ENCODE results near the gene TLE2.

DNA sequence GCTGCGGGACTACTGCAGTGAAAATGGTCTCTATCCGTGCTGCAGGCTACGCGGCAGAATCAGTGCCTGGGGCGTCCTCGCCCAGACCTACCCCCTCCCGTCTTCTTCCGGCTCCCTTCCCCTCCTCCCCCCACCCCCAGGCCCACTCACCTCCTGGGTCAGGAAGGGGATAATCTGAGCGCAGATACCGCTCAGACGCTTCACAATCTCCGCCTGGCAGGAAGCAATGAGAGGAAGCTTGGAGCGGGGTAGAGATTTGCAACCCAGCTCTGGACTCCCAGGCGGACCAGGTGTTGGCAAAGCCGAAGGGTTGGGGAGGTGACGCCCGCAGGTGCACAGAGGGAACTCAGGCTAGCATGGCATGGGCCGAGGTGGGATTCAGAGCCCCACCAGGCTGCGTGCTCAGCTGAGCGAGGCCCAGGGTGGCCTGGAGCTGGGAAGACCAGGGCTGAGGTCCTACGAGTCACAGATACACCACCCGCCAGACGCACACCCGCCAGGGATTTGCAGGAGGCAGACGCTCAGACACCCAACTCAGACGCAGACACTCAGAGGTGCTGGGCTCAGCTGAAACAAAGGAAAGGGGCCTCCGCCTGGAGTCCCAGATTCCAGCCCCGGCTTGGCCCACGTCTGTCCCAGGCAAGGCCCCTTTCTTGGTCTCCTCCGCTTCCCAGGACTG lies 4.1 kb downstream of the TLE2 start:
- TF ChIP-seq, protein P1, sequence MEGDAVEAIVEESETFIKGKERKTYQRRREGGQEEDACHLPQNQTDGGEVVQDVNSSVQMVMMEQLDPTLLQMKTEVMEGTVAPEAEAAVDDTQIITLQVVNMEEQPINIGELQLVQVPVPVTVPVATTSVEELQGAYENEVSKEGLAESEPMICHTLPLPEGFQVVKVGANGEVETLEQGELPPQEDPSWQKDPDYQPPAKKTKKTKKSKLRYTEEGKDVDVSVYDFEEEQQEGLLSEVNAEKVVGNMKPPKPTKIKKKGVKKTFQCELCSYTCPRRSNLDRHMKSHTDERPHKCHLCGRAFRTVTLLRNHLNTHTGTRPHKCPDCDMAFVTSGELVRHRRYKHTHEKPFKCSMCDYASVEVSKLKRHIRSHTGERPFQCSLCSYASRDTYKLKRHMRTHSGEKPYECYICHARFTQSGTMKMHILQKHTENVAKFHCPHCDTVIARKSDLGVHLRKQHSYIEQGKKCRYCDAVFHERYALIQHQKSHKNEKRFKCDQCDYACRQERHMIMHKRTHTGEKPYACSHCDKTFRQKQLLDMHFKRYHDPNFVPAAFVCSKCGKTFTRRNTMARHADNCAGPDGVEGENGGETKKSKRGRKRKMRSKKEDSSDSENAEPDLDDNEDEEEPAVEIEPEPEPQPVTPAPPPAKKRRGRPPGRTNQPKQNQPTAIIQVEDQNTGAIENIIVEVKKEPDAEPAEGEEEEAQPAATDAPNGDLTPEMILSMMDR (conservative IDR thresholded peaks at IDR 0.05) = no peak
- TF ChIP-seq EZH2 (IDR thresholded peaks at IDR 0.05; ENCODE audit: low read depth) = no peak

All from PC-9 (cell line).